ENCODE results near the gene SLC15A3.

SLC15A3 gene

GRCh38 chr11:60993615-60994014, 41.6 kb upstream of the SLC15A3 start:
- no peak for TF ChIP-seq CTCF (IDR thresholded peaks at IDR 0.05; ENCODE audit: low read depth, low read length)
- Histone ChIP-seq H3K9me3 (ENCODE audit: severe bottlenecking) (no peaks in the 10 kb centered on the region), H3K4me3 (ENCODE audit: low read depth, low read length) (no peak overlapping the region), H3K27ac (no peak overlapping the region), H3K36me3 (no peaks in the 10 kb centered on the region), H3K27me3 (ENCODE audit: insufficient read depth, low read depth, severe bottlenecking) (no peaks in the 10 kb centered on the region)
- DNase-seq, result no peak

GRCh38 chr11:60992842-60993409, 41.0 kb upstream of the SLC15A3 start:
- TF ChIP-seq CTCF (IDR thresholded peaks at IDR 0.05; ENCODE audit: low read depth, low read length), result no peak
- Histone ChIP-seq H3K4me3 (ENCODE audit: low read depth, low read length) (no peak overlapping the region), H3K27me3 (ENCODE audit: insufficient read depth, low read depth, severe bottlenecking) (no peaks in the 10 kb centered on the region), H3K9me3 (ENCODE audit: severe bottlenecking) (no peaks in the 10 kb centered on the region), H3K27ac (no peak overlapping the region), H3K36me3 (no peaks in the 10 kb centered on the region)
- DNase-seq, result peak; percentile 41

GRCh38 chr11:60991457-60991856, 39.5 kb upstream of the SLC15A3 start:
- H3K27ac ChIP-seq, result no peak overlapping the region
- DNase-seq, result no peak
- H3K4me3 ChIP-seq (ENCODE audit: low read depth, low read length), result no peak overlapping the region
- no peaks in the 10 kb centered on the region for H3K36me3 ChIP-seq
- H3K27me3 ChIP-seq (ENCODE audit: insufficient read depth, low read depth, severe bottlenecking), result no peaks in the 10 kb centered on the region
- H3K9me3 ChIP-seq (ENCODE audit: severe bottlenecking), result no peaks in the 10 kb centered on the region
- no peak for TF ChIP-seq CTCF (IDR thresholded peaks at IDR 0.05; ENCODE audit: low read depth, low read length)

- Histone ChIP-seq H3K27me3 (ENCODE audit: insufficient read depth, low read depth, severe bottlenecking) (no peaks in the 10 kb centered on the region), H3K9me3 (ENCODE audit: severe bottlenecking) (no peaks in the 10 kb centered on the region), H3K27ac (no peak overlapping the region), H3K36me3 (no peaks in the 10 kb centered on the region), H3K4me3 (ENCODE audit: low read depth, low read length) (no peak overlapping the region)
- TF ChIP-seq CTCF (IDR thresholded peaks at IDR 0.05; ENCODE audit: low read depth, low read length), result no peak
- DNase-seq, result no peak
These were observed 37.2 kb upstream of the SLC15A3 start for GRCh38 chr11:60989093-60989650.

GRCh38 chr11:60988658-60989057, 36.7 kb upstream of the SLC15A3 start:
- DNase-seq, result no peak
- no peaks in the 10 kb centered on the region for H3K9me3 ChIP-seq (ENCODE audit: severe bottlenecking)
- no peak overlapping the region for H3K27ac ChIP-seq
- H3K27me3 ChIP-seq (ENCODE audit: insufficient read depth, low read depth, severe bottlenecking), result no peaks in the 10 kb centered on the region
- TF ChIP-seq CTCF (IDR thresholded peaks at IDR 0.05; ENCODE audit: low read depth, low read length), result no peak
- H3K4me3 ChIP-seq (ENCODE audit: low read depth, low read length), result no peak overlapping the region
- no peaks in the 10 kb centered on the region for H3K36me3 ChIP-seq

All from WERI-Rb-1 (cell line).